Midbrain (tissue), 1 donor: ENCODE measurements around the gene NANP.

Experiments used
- DNase-seq: peaks from one replicate; lab custom pipeline; 2025; lab: John Stamatoyannopoulos, UW

NANP gene

DNA sequence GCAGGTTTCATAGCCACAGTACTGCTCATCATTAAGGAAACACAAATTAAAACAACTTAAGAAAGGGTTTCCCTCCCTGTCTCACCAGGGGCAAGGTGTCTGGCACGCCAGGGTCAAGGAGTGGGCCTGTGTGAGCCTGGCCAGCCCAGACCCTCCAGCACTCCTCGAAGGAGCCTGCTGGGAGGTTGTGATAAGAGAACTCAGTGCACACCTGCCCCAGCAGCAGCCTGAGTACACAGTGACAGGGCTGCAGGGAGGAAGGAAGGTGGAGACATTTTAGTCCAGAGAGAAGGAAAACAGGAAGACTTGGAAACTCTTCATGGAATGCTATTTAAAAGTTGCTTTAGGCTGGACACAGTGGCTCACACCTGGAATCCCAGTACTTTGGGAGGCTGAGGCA lies 52.6 kb downstream of the NANP start:
- no peak for DNase-seq

DNA sequence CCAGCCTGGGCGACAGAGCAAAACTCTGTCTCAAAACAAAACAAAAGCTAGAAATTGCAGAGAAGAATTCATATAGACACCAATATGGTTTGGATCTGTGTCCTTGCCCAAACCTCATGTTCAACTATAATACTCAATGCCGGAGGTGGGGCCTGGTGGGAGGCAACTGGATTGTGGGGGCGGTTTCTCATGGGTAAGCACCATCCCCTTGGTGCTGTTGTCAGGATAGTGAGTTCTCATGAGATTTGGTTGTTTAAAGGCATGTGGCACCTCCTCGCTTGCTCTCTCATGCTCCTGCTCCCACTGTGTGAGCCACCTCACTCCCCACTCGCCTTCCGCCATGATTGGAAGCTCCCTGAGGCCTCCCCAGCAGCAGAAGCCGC lies 53.7 kb downstream of the NANP start:
- no peak for DNase-seq

DNA sequence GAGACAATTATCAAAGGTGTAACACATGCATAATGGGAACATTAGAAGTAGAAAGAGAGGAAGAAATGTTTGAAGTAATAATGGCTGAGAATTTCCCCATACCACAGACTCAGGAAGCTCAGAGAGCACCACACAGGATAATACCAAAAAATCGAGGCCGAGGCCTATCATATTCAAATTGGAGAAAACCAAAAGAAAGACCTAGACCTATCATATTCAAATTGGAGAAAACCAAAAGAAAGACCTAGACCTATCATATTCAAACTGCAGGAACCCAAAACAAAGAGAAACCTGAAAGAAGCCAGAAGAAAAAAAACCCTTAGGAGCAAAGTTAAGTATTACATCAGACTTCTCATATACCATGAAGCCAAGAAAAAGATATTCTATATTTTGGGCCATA lies 56.5 kb downstream of the NANP start:
- DNase-seq: no peak

DNA sequence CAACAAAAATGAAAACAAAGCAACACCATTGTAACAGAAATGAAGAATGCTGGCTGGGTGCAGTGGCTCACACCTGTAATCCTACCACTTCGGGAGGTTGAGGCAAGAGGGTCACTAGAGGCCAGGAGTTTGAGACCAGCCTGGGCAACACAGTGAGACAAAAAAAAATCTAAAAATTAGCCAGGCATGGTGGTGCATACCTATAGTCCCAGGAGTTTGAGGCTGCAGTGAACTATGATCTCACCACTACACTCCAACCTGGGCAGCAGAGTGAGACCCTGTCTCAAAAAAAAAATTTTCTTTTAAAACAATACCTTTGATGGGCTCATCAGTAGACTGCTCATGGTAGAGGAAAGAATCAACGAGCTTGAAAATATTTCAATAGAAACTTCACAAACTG lies 57.0 kb downstream of the NANP start:
- DNase-seq: no peak

DNA sequence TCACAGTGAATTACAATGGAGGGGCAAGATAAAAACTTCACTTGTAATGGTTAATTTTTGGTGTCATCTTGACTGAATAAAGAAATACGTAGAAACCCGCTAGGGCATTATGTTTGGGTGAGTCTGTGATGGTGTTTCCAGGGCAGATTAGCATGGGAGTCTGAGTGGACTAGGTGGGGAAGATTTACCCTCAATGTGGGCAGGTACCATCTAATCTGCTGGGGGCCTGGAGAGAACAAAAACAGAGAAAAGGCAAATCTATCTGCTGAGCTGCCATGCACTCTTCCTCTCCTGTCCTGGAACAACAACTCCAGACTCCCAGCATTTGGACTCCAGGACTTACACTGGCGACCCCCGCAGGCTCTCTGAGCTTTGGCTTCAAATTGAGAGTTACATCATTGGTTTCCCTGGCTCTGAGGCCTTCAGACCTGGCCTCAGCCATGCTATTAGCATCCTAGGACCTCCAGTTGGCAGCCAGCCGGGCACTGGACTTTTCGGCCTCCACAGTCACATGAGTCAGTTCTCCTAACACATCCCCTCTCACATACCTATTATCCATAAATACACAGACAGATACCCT lies 58.1 kb downstream of the NANP start:
- no peak for DNase-seq

DNA sequence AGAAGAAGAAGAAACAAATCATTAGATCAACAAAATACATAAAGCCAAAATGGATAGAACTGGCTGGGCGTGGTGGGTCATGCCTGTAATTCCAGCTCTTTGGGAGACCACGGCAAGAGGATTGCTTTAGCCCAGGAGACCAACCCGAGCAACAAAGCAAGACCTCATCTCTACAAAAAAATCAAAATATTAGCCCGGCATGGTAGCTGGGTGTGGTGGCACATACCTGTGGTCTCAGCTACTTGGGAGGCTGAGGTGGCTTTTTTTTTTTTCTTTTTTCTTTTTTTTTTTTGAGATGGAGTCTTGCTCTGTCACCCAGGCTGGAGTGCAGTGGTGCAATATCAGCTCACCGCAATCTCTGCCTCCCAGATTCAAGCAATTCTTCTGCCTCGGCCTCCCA lies 59.9 kb downstream of the NANP start:
- DNase-seq: no peak

DNA sequence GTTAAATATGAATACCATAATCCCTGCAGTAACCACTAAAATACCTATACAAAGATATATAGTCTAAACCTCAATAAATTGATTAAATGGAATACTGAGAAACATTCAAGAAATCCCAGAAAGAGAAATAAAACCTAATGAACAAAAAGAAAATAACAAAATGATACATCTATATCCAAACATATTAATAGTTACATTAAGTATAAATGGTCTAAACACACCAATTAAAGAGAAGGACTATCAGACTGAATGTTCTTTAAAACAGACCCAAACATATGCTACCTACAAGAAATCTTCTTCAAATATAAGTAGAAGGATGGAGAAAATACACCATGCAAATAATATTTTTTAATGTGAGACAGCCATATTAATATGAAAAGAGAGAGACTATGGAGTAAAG lies 60.5 kb downstream of the NANP start:
- DNase-seq: no peak
